Pancreas (tissue), 10 donors: ENCODE measurements around the gene ICAM2. TPM values are rescaled to one million over a fixed set of nuclear protein-coding genes. Genes with fewer than 3 reads are reported as not detected.

Experiments
- ATAC-seq, 4 donors: fragments of 200-7000 bp; cut with Tn5 transposase; one replicate each; pipeline versions ENCODE4 v1.8.0 to v1.9.1; 2020; ENCODE audit warnings: mild to moderate bottlenecking in 4 of 4, moderate library complexity in 4 of 4
- DNase-seq, 6 donors: peaks; one replicate each; pipeline ENCODE4 v3.0.0-alpha.2; 2020
- FAIRE-seq: peaks from 2 replicates; lab custom pipeline; 2012; peaks lifted over from hg19 to GRCh38; lab: Jason Lieb, UNC
- H3K27ac ChIP-seq, 4 donors: fragments of 200-600 bp; sonication (generic); 1 replicate in 3 of 4; 2 replicates in 1 of 4; pipeline versions ENCODE4 v1.5.0 to v1.8.0; 2020
- H3K27me3 ChIP-seq, 4 donors: fragments of 200-600 bp; one replicate each; pipeline ENCODE4 v1.8.0; 2021
- H3K36me3 ChIP-seq, 3 donors: fragments of 200-600 bp; sonication (generic) in 1 of 3; one replicate each; pipeline versions ENCODE4 v1.5.0 to v1.8.0; 2020 to 2021
- H3K4me1 ChIP-seq, 3 donors: fragments of 200-600 bp; one replicate each; pipeline ENCODE4 v1.8.0; 2021
- H3K4me3 ChIP-seq, 4 donors: fragments of 200-600 bp; sonication (generic) in 2 of 4; one replicate each; pipeline versions ENCODE4 v1.5.0 to v1.8.0; 2020 to 2021
- H3K9me3 ChIP-seq, 4 donors: fragments of 200-600 bp; one replicate each; pipeline ENCODE4 v1.8.0; 2021
- CTCF ChIP-seq, 4 donors: fragments of 200-600 bp; sonication (generic) in 3 of 4; IDR thresholded peaks; one replicate each; pipeline versions ENCODE4 v1.5.0 to v1.8.0; 2021; ENCODE audit warnings: antibody characterized with exemption in 4 of 4
- WGBS, 2 donors: extraction: QIAGEN DNeasy Blood & Tissue Kit; methylation state at CpG; one replicate each; pipeline ENCODE4 v1.1.7; 2013; 5-methylcytosine and 5-hydroxymethylcytosine counted together
- intact Hi-C, 3 donors: fragments of 100-400 bp; cut with DNase I; formaldehyde crosslinking; loops; one replicate each; pipeline versions ENCODE4 v1.11.1 to v1.14.2; 2022
- polyA plus RNA-seq, 2 donors: library from polyadenylated mRNA; stranded (reverse); fragments of 200-250 nt; gene quantifications; one replicate each; pipeline ENCODE4 v1.2.3, GENCODE V29; 2013
- total RNA-seq, 6 donors: library from RNA; stranded (reverse); fragmentation: NEBNext Ultra II Directional in 4 of 6; extraction: Animal tissue kit (Norgen Biotek cat#: 25700) in 4 of 6; gene quantifications; one replicate each; pipeline versions ENCODE4 v1.2.1 to v1.2.4, GENCODE V29; 2021 to 2023
- donor health status: healthy with polysubstance abuse.
- donor health status: DM: no; HTN: no; CAD: no; lungs with moderate emphysema.
- donor health status: DM: no; HTN: no; CAD: no.
- donor health status: control.
- donor health status: control.
- donor health status: Bipolar disorder and iron deficiency.
- donor health status: DM: yes; HTN: yes; CAD: no.
- donor health status: DM: no; HTN: no; CAD: no.
- donor health status: DM: no; HTN: no; CAD: no.
- donor health status: DM: yes; HTN: yes; CAD: no.

Gene ICAM2
- total and polyA plus RNA-seq, 8 donors = 4.9 to 19.1 (median 7.4) TPM

- H3K36me3 ChIP-seq = no peaks in the 10 kb centered on the region
- FAIRE-seq (no peak), ATAC-seq (no peak), DNase-seq (peak in 2 of 6 donors; percentile 9 to 24)
- no peak overlapping the region for H3K27ac ChIP-seq
- H3K4me3 ChIP-seq = no peak overlapping the region
- no peaks in the 10 kb centered on the region for H3K27me3 ChIP-seq
- WGBS, 2 donors = 84 to 86% methylated on average over 7 of the region's 7 CpGs
- TF ChIP-seq CTCF (IDR thresholded peaks at IDR 0.05) = no peak
- no peaks in the 10 kb centered on the region for H3K4me1 ChIP-seq
- intact Hi-C loops = no loop called here
- H3K9me3 ChIP-seq = no peaks in the 10 kb centered on the region
Observed at GRCh38 chr17:64004218-64004770, 16.1 kb downstream of the ICAM2 start.

- TF ChIP-seq CTCF (IDR thresholded peaks at IDR 0.05) = no peak
- Histone ChIP-seq H3K4me1 (no peaks in the 10 kb centered on the region), H3K4me3 (no peak overlapping the region), H3K9me3 (no peaks in the 10 kb centered on the region), H3K27me3 (no peaks in the 10 kb centered on the region), H3K36me3 (no peaks in the 10 kb centered on the region), H3K27ac (no peak overlapping the region)
- intact Hi-C loops = no loop called here
- FAIRE-seq (no peak), DNase-seq (peak in 2 of 6 donors; percentile 14 to 34), ATAC-seq (no peak)
- 82 to 88% methylated on average over 13 of the region's 13 CpGs for WGBS, 2 donors
Observed at GRCh38 chr17:64003526-64004121, 16.8 kb downstream of the ICAM2 start.

GRCh38 chr17:64002658-64003525 is 17.5 kb downstream of the ICAM2 start:
- Histone ChIP-seq H3K4me1 (no peaks in the 10 kb centered on the region), H3K27ac (no peak overlapping the region), H3K9me3 (no peaks in the 10 kb centered on the region), H3K27me3 (no peaks in the 10 kb centered on the region), H3K36me3 (no peaks in the 10 kb centered on the region), H3K4me3 (no peak overlapping the region)
- DNase-seq (peak in 2 of 6 donors; percentile 13 to 48), ATAC-seq (no peak), FAIRE-seq (no peak)
- WGBS, 2 donors = 85 to 86% methylated on average over 22 of the region's 22 CpGs
- TF ChIP-seq CTCF (IDR thresholded peaks at IDR 0.05) = no peak
- intact Hi-C loops = no loop called here

GRCh38 chr17:64001763-64002529 is 18.5 kb downstream of the ICAM2 start:
- H3K4me1 ChIP-seq = peaks cover 0 to 4% (median 0%) of the 10 kb centered on the region in 3 donors
- H3K27me3 ChIP-seq = no peaks in the 10 kb centered on the region
- no peaks in the 10 kb centered on the region for H3K36me3 ChIP-seq
- H3K9me3 ChIP-seq = no peaks in the 10 kb centered on the region
- TF ChIP-seq CTCF (IDR thresholded peaks at IDR 0.05) = no peak
- ATAC-seq (peak in 2 of 4 donors; percentile 11 to 47), FAIRE-seq (no peak), DNase-seq (peak in 2 of 6 donors; percentile 55)
- WGBS, 2 donors = 82 to 85% methylated on average over 12 to 14 of the region's 14 CpGs
- intact Hi-C loops = no loop called here
- no peak overlapping the region for H3K4me3 ChIP-seq
- no peak overlapping the region for H3K27ac ChIP-seq
